H1 (cell line): ENCODE measurements around the gene TSPAN6.

Source experiments
- CTCF ChIP-seq, 3 experiments: IDR thresholded peaks; 1 replicate in 2 of 3; 2 replicates in 1 of 3; pipeline versions ENCODE4 v1.5.1 to v1.6.1; 2011; ENCODE audit warnings: low read length in 3 of 3, mild to moderate bottlenecking in 3 of 3, inconsistent platforms in 2 of 3, low read depth in 1 of 3, moderate library complexity in 1 of 3; ENCODE audit not compliant: insufficient read depth in 1 of 3; ENCODE audit errors: control extremely low read depth in 1 of 3
- SIRT6 ChIP-seq: IDR thresholded peaks from one replicate; pipeline ENCODE4 v1.7.1; 2012; ENCODE audit warnings: low read length, inconsistent platforms

- TF ChIP-seq CTCF (IDR thresholded peaks at IDR 0.05; ENCODE audit: control extremely low read depth in 1 of 3, insufficient read depth in 1 of 3, low read depth in 1 of 3, low read length in 3 of 3) = no peak
- TF ChIP-seq SIRT6 = no peak
These were observed 48.7 kb downstream of the TSPAN6 start for GRCh38 chrX:100587861-100588260.
